Left lung (tissue), 10 donors: ENCODE results near the gene NISCH. TPM values are rescaled to one million over a fixed set of nuclear protein-coding genes. Genes with fewer than 3 reads are reported as not detected.

Experiments used
- ATAC-seq: fragments of 200-7000 bp; cut with Tn5 transposase; one replicate; pipeline ENCODE4 v1.9.1; 2020; ENCODE audit warnings: moderate library complexity
- DNase-seq, 4 donors: peaks; one replicate each; pipeline ENCODE4 v3.0.0-alpha.2; 2013 to 2020
- H3K27ac ChIP-seq, 2 donors: fragments of 200-600 bp; sonication (generic) in 1 of 2; one replicate each; pipeline versions ENCODE4 v1.5.0 to v1.8.0; 2020 to 2021
- H3K27me3 ChIP-seq, 2 donors: fragments of 200-600 bp; sonication (generic) in 1 of 2; one replicate each; pipeline versions ENCODE4 v1.5.0 to v1.8.0; 2020 to 2021
- H3K36me3 ChIP-seq, 2 donors: fragments of 200-600 bp; sonication (generic) in 1 of 2; one replicate each; pipeline versions ENCODE4 v1.5.0 to v1.8.0; 2020 to 2021
- H3K4me1 ChIP-seq, 2 donors: fragments of 200-600 bp; one replicate each; pipeline ENCODE4 v1.8.0; 2021
- H3K4me3 ChIP-seq, 2 donors: fragments of 200-600 bp; sonication (generic) in 1 of 2; one replicate each; pipeline versions ENCODE4 v1.5.0 to v1.8.0; 2020 to 2021; ENCODE audit warnings: mild to moderate bottlenecking in 1 of 2
- H3K9me3 ChIP-seq, 2 donors: fragments of 200-600 bp; sonication (generic) in 1 of 2; one replicate each; pipeline versions ENCODE4 v1.5.0 to v1.8.0; 2020 to 2021
- intact Hi-C, 2 donors: fragments of 100-400 bp; cut with DNase I; formaldehyde crosslinking; loops; one replicate each; pipeline versions ENCODE4 v1.11.2 to v1.14.2; 2022
- polyA plus RNA-seq, 6 donors: library from polyadenylated mRNA; unstranded; fragments of 120-200 nt; gene quantifications; one replicate each; pipeline ENCODE4 v1.2.1, GENCODE V29; 2013; ENCODE audit not compliant: insufficient read length in 6 of 6
- total RNA-seq, 2 donors: library from RNA; stranded (reverse); fragmentation: NEBNext Ultra II Directional; extraction: Animal tissue kit (Norgen Biotek cat#: 25700); gene quantifications; one replicate each; pipeline ENCODE4 v1.2.1, GENCODE V29; 2021
- TF ChIP-seq, protein P1 (sequence below), 2 donors: fragments of 200-600 bp; sonication (generic) in 1 of 2; IDR thresholded peaks; one replicate each; pipeline versions ENCODE4 v1.5.0 to v1.8.0; 2021; ENCODE audit warnings: antibody characterized with exemption in 2 of 2
- donor health status: DM: no; HTN: yes; CAD: no.
- donor health status: DM: no; HTN: no; CAD: no.

Gene NISCH
- total and polyA plus RNA-seq, 8 donors: 72.6 to 178 (median 140) TPM

DNA sequence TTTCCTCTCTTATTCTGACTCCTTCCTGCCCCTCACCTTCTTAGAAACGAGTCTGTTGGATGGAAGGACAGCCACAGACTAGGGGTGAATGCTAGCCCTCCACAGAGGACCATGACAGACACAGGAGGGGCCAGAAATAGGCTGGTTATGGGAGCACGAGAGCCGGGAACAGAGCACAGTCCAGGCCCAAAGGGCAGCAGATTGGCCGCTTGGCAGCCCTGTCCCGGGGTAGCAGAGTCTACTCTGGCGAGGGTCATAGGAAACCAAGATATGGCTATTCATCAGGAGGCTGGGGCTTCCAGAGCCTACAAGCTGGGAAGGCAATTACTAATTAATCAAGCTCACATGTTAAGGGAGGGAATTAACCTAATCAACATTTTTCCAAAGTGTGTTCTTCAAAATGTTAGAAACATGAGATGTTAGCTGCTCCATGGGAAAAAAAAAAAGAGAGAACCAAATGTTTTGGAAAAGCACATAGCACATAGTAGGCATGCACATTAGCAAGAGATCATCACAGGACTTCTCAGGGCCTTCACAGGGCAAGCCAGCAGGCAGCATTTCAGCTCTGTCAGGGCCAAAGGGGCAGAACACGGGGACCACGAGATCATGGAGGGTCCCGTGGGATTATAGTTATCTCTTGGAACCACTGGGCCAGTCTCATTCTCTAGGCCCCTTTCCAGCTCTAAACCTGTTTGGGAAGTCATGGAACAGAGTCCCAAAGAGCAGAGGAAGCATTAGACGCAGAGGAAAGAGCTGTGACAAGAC is 23.8 kb upstream of the NISCH start:
- H3K9me3 ChIP-seq: no peaks in the 10 kb centered on the region
- intact Hi-C loops: no loop called here
- H3K27me3 ChIP-seq: no peaks in the 10 kb centered on the region
- peaks cover 0 to 33% of the 10 kb centered on the region in 2 donors for H3K4me1 ChIP-seq
- no peak overlapping the region for H3K4me3 ChIP-seq
- no peaks in the 10 kb centered on the region for H3K36me3 ChIP-seq
- DNase-seq (no peak), ATAC-seq (no peak)
- TF ChIP-seq, protein P1, sequence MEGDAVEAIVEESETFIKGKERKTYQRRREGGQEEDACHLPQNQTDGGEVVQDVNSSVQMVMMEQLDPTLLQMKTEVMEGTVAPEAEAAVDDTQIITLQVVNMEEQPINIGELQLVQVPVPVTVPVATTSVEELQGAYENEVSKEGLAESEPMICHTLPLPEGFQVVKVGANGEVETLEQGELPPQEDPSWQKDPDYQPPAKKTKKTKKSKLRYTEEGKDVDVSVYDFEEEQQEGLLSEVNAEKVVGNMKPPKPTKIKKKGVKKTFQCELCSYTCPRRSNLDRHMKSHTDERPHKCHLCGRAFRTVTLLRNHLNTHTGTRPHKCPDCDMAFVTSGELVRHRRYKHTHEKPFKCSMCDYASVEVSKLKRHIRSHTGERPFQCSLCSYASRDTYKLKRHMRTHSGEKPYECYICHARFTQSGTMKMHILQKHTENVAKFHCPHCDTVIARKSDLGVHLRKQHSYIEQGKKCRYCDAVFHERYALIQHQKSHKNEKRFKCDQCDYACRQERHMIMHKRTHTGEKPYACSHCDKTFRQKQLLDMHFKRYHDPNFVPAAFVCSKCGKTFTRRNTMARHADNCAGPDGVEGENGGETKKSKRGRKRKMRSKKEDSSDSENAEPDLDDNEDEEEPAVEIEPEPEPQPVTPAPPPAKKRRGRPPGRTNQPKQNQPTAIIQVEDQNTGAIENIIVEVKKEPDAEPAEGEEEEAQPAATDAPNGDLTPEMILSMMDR (IDR thresholded peaks at IDR 0.05): no peak
- no peak overlapping the region for H3K27ac ChIP-seq

DNA sequence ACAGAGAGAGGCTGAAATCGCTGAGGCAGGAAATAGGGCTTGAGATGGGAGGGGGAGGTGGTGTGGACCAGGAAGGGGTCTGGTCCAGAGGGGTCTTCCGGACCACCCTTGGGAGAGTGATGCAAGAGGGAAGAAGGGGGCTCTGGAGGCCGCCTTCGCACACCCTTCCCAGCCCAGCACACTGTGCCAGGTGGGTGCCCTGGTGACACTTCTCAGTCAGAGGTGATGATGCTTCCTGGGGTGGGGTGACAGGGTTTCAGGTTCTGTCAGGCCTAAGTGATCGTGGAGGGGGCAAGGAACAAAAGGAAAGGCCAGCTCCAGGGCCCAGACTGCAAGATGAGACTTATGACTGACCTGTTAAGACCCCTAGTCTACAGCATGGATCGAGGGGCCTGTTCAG is 23.2 kb upstream of the NISCH start:
- H3K27me3 ChIP-seq: no peaks in the 10 kb centered on the region
- intact Hi-C loops: no loop called here
- DNase-seq (no peak), ATAC-seq (no peak)
- peaks cover 0 to 38% of the 10 kb centered on the region in 2 donors for H3K4me1 ChIP-seq
- TF ChIP-seq, protein P1 (IDR thresholded peaks at IDR 0.05): no peak
- peak overlapping the region in 1 of 2 donors; percentile 5 for H3K27ac ChIP-seq
- no peak overlapping the region for H3K4me3 ChIP-seq
- no peaks in the 10 kb centered on the region for H3K36me3 ChIP-seq
- H3K9me3 ChIP-seq: no peaks in the 10 kb centered on the region

- peak overlapping the region in 1 of 2 donors; percentile 5 for H3K27ac ChIP-seq
- no peaks in the 10 kb centered on the region for H3K36me3 ChIP-seq
- TF ChIP-seq, protein P1 (IDR thresholded peaks at IDR 0.05): no peak
- ATAC-seq (peak; percentile 7), DNase-seq (no peak)
- intact Hi-C loops: no loop called here
- H3K27me3 ChIP-seq: no peaks in the 10 kb centered on the region
- H3K9me3 ChIP-seq: no peaks in the 10 kb centered on the region
- peaks cover 0 to 42% of the 10 kb centered on the region in 2 donors for H3K4me1 ChIP-seq
- no peak overlapping the region for H3K4me3 ChIP-seq
Measured at GRCh38 chr3:52432691-52433141, 22.7 kb upstream of the NISCH start.

DNA sequence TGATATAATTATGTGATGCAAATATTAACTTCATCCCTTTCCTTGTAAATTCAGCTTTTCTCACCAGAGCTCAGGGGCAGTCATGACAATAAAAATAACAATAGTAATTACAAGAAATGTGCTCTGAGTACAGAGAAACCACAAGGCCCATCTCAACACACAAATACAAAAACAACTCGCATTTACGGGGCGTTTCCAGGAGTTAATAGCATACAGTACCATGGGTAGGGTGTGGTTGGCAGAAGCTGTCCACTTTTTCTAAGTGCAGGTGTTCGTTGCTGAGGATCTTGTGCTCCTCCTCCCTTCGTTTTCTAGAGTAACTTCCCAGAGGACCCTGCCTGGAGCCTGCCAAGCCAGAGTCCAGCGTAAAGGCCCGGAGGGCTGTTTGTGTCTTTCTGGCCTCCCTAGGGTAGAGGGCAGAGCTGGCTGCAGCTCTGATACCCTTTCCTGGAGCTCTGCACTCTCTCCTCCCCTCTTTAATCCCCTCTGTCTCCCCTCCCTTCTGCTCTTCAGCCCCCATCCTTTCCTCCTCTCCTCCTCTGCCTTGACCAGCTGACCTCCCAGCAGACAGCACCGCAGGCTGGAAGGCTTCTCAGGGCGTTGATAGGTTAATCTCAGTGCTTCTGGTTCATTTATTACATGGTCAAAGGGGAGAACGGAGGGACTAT is 21.9 kb upstream of the NISCH start:
- Histone ChIP-seq H3K4me1 (peaks cover 0 to 47% of the 10 kb centered on the region in 2 donors), H3K27me3 (no peaks in the 10 kb centered on the region), H3K36me3 (no peaks in the 10 kb centered on the region), H3K4me3 (no peak overlapping the region), H3K27ac (peak overlapping the region in 1 of 2 donors; percentile 19), H3K9me3 (no peaks in the 10 kb centered on the region)
- ATAC-seq (no peak), DNase-seq (no peak)
- intact Hi-C loops: no loop called here
- TF ChIP-seq, protein P1 (IDR thresholded peaks at IDR 0.05): no peak

DNA sequence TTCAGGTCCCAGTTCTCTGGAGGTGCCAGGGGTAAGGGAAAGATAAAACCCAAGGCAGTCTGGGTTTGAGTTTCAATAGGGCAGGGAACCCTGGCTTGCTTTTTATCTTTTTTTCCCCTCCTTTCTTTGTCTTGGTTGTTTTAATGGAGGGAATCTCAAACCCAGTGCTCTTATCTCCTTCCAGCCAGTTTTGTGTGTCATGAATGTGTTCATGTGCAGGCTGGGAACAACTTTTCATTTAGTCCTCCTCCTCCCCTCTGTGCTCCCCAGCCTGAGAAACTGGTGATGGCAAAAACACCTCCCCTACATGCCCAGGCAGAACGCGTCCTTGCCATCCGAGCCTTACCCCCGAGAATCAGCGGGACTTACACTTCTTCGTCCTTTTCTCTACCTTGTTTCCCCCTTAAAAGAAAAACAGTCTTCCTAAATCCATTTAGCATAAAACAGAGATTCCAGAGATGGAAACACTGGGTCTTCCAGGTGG is 21.4 kb upstream of the NISCH start:
- ATAC-seq: no peak
- intact Hi-C loops: no loop called here
- peak overlapping the region; percentile 5 to 26 for H3K27ac ChIP-seq
- no peaks in the 10 kb centered on the region for H3K9me3 ChIP-seq
- no peak for DNase-seq
- no peaks in the 10 kb centered on the region for H3K36me3 ChIP-seq
- H3K4me3 ChIP-seq: no peak overlapping the region
- H3K27me3 ChIP-seq: no peaks in the 10 kb centered on the region
- TF ChIP-seq, protein P1 (IDR thresholded peaks at IDR 0.05): no peak
- peaks cover 0 to 43% of the 10 kb centered on the region in 2 donors for H3K4me1 ChIP-seq
